Adrenal gland (tissue), 5 donors: Measurements from ENCODE around the gene AIMP2.
"Not testable (repeated sequence)": the region's sequence is repeated elsewhere in the genome, so short reads cannot be mapped to it uniquely, and the experiment has no call there.

Experiments used
- CTCF ChIP-seq, 6 experiments: fragments of 450-650 bp in 4 of 6; fragments of 200-600 bp in 2 of 6; sonication (generic) in 1 of 6; IDR thresholded peaks; 1 replicate in 5 of 6; 2 replicates in 1 of 6; pipeline versions ENCODE4 v1.5.1 to v1.8.0; 2016 to 2021; ENCODE audit warnings: antibody characterized with exemption in 6 of 6, mild to moderate bottlenecking in 2 of 6, moderate library complexity in 1 of 6
- POLR2A ChIP-seq, 2 donors: fragments of 450-650 bp; IDR thresholded peaks; one replicate each; pipeline ENCODE4 v1.6.1; 2017; ENCODE audit warnings: antibody characterized with exemption in 2 of 2, mild to moderate bottlenecking in 2 of 2, moderate library complexity in 1 of 2
- donor health status: DM: no; HTN: no; CAD: no.

DNA sequence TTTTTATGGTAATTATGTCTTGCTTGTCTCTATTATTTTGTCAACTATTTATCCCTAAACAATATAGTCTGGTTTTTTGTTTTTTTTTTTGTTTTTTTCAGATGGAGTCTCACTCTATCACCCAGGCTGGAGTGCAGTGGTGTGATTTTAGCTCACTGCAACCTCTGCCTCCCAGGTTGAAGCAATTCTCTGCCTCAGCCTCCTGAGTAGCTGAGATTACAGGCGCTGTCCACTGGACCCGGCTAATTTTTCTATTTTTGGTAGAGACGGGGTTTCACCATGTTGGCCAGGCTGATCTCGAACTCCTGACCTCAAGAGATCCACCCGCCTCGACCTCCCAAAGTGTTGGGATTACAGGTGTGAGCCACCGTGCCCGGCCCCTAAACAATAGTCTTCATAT is 1.3 kb downstream of the AIMP2 start:
- not testable (repeated sequence) for TF ChIP-seq CTCF, POLR2A (IDR thresholded peaks at IDR 0.05)
